Measurements from ENCODE around the gene ALKBH2.

Gene ALKBH2

GRCh38 chr12:109113661-109114321 lies 20.5 kb upstream of the ALKBH2 start:
- no peak for DNase-seq

GRCh38 chr12:109112720-109113465 lies 19.6 kb upstream of the ALKBH2 start:
- no peak for DNase-seq

- DNase-seq = peak in 1 of 2 experiments; percentile 58
These were observed 17.8 kb upstream of the ALKBH2 start for GRCh38 chr12:109110988-109111495.

GRCh38 chr12:109109746-109110350 lies 16.6 kb upstream of the ALKBH2 start:
- no peak for DNase-seq

- no peak for DNase-seq
These were observed 11.9 kb upstream of the ALKBH2 start for GRCh38 chr12:109105176-109105575.

- DNase-seq = no peak
These were observed 9.2 kb upstream of the ALKBH2 start for GRCh38 chr12:109102491-109102890.

- DNase-seq = no peak
These were observed 7.5 kb upstream of the ALKBH2 start for GRCh38 chr12:109100741-109101140.

GRCh38 chr12:109099431-109100020 lies 6.3 kb upstream of the ALKBH2 start:
- no peak for DNase-seq

GRCh38 chr12:109098651-109099050 lies 5.4 kb upstream of the ALKBH2 start:
- DNase-seq = no peak

- DNase-seq = peak; percentile 43 to 69
These were observed 4.9 kb upstream of the ALKBH2 start for GRCh38 chr12:109098183-109098604.

- DNase-seq = peak; percentile 87 to 98
These were observed 4.3 kb upstream of the ALKBH2 start, which contains the start of gene UNG for GRCh38 chr12:109097435-109098182. Gene UNG, plus strand, starts transcription at chr12:109097597. Its CDS starts 83 bp downstream, at chr12:109097680.

- no peak for DNase-seq
These were observed 3.8 kb upstream of the ALKBH2 start for GRCh38 chr12:109097140-109097434.

GRCh38 chr12:109092497-109093021 lies 713 bp downstream of the ALKBH2 start:
- no peak for DNase-seq

GRCh38 chr12:109089683-109090082 lies 3.6 kb downstream of the ALKBH2 start:
- no peak for DNase-seq

GRCh38 chr12:109088818-109089217 lies 4.5 kb downstream of the ALKBH2 start:
- no peak for DNase-seq

- DNase-seq = no peak
These were observed 6.0 kb downstream of the ALKBH2 start for GRCh38 chr12:109087250-109087649.

- no peak for DNase-seq
These were observed 7.7 kb downstream of the ALKBH2 start for GRCh38 chr12:109085590-109085989.

GRCh38 chr12:109084425-109084824 lies 8.8 kb downstream of the ALKBH2 start:
- DNase-seq = no peak

GRCh38 chr12:109082751-109083150 lies 10.5 kb downstream of the ALKBH2 start:
- no peak for DNase-seq

GRCh38 chr12:109074866-109075265 lies 18.4 kb downstream of the ALKBH2 start:
- DNase-seq = no peak

- DNase-seq = peak; percentile 2 to 14
These were observed 23.7 kb downstream of the ALKBH2 start for GRCh38 chr12:109069307-109070271.
